ENCODE measurements around the gene ENAH. TPM values are rescaled to one million over a fixed set of nuclear protein-coding genes. Genes with fewer than 3 reads are reported as not detected.

The ENAH gene
- total RNA-seq, 1 donor from 2014 or later, result 48.5 TPM

- FAIRE-seq (no peak), DNase-seq (ENCODE audit: low spot score in 2 of 2) (no peak)
Observed at GRCh38 chr1:225448146-225448805, 204.6 kb downstream of the ENAH start.

- no peak for DNase-seq (ENCODE audit: low spot score in 2 of 2)
- FAIRE-seq, result no peak
Observed at GRCh38 chr1:225447650-225448089, 205.3 kb downstream of the ENAH start.

GRCh38 chr1:225446981-225447615 lies 205.8 kb downstream of the ENAH start:
- DNase-seq (ENCODE audit: low spot score in 2 of 2), result no peak
- FAIRE-seq, result no peak

- DNase-seq (ENCODE audit: low spot score in 2 of 2), result no peak
- FAIRE-seq, result no peak
Observed at GRCh38 chr1:225446595-225446960, 206.3 kb downstream of the ENAH start.

GRCh38 chr1:225445639-225446594 lies 207.0 kb downstream of the ENAH start:
- no peak for FAIRE-seq
- no peak for DNase-seq (ENCODE audit: low spot score in 2 of 2)

GRCh38 chr1:225442123-225442505 lies 210.8 kb downstream of the ENAH start:
- no peak for DNase-seq (ENCODE audit: low spot score in 2 of 2)
- no peak for FAIRE-seq

GRCh38 chr1:225441314-225442122 lies 211.4 kb downstream of the ENAH start:
- FAIRE-seq, result no peak
- no peak for DNase-seq (ENCODE audit: low spot score in 2 of 2)

GRCh38 chr1:225440380-225441221 lies 212.3 kb downstream of the ENAH start:
- DNase-seq (ENCODE audit: low spot score in 2 of 2) (no peak), FAIRE-seq (no peak)

GRCh38 chr1:225437710-225438437 lies 215.0 kb downstream of the ENAH start:
- DNase-seq (ENCODE audit: low spot score in 2 of 2) (no peak), FAIRE-seq (no peak)

Other genes starting within 250 kb of the ENAH start
- 79.9 TPM for gene LBR, start 225.1 kb downstream of the ENAH start, total RNA-seq
- gene SRP9, start 124.7 kb upstream of the ENAH start, total RNA-seq, result 368 TPM
- gene EPHX1, start 157.0 kb upstream of the ENAH start, total RNA-seq, result 4.5 TPM
- 0.82 TPM for gene TMEM63A, start 229.3 kb upstream of the ENAH start, total RNA-seq
- 0.41 TPM for gene LEFTY1, start 236.0 kb upstream of the ENAH start, total RNA-seq